Liver (tissue), 9 donors: Measurements from ENCODE around the gene IPO9. TPM values are rescaled to one million over a fixed set of nuclear protein-coding genes. Genes with fewer than 3 reads are reported as not detected.

Experiments
- DNase-seq: peaks from one replicate; pipeline ENCODE4 v3.0.0-alpha.2; 2017; ENCODE audit warnings: low spot score
- H3K27ac ChIP-seq, 2 donors: one replicate each; pipeline ENCODE4 v1.7.0; 2013; ENCODE audit warnings: inconsistent platforms in 2 of 2, low read length in 2 of 2, control low read depth in 1 of 2, low read depth in 1 of 2, mild to moderate bottlenecking in 1 of 2
- H3K27me3 ChIP-seq, 4 donors: one replicate each; pipeline versions ENCODE4 v1.6.1 to v1.7.0; 2013; ENCODE audit warnings: low read length in 3 of 4, inconsistent platforms in 1 of 4, mild to moderate bottlenecking in 1 of 4, moderate library complexity in 1 of 4; ENCODE audit not compliant: control insufficient read depth in 4 of 4, insufficient read depth in 4 of 4
- H3K36me3 ChIP-seq, 4 donors: one replicate each; pipeline versions ENCODE4 v1.6.1 to v1.7.0; 2013; ENCODE audit warnings: low read length in 3 of 4, mild to moderate bottlenecking in 3 of 4, low read depth in 1 of 4, moderate library complexity in 1 of 4; ENCODE audit not compliant: control insufficient read depth in 4 of 4, insufficient read depth in 3 of 4
- H3K4me1 ChIP-seq, 4 donors: one replicate each; pipeline versions ENCODE4 v1.6.1 to v1.7.0; 2013; ENCODE audit warnings: low read length in 3 of 4, mild to moderate bottlenecking in 3 of 4, moderate library complexity in 1 of 4; ENCODE audit not compliant: control insufficient read depth in 4 of 4, insufficient read depth in 4 of 4
- H3K4me3 ChIP-seq, 3 donors: one replicate each; pipeline versions ENCODE4 v1.6.1 to v1.7.0; 2013; ENCODE audit warnings: low read length in 3 of 3, control low read depth in 1 of 3, low read depth in 1 of 3, mild to moderate bottlenecking in 1 of 3
- H3K9ac ChIP-seq, 2 donors: one replicate each; pipeline ENCODE4 v1.7.0; 2013; ENCODE audit warnings: low read length in 2 of 2, mild to moderate bottlenecking in 2 of 2, moderate library complexity in 2 of 2, control low read depth in 1 of 2, low read depth in 1 of 2
- H3K9me3 ChIP-seq, 4 donors: one replicate each; pipeline versions ENCODE4 v1.6.1 to v1.7.0; 2013; ENCODE audit warnings: low read length in 3 of 4; ENCODE audit not compliant: control insufficient read depth in 4 of 4
- CTCF ChIP-seq: fragments of 150-350 bp; IDR thresholded peaks from 2 replicates; pipeline ENCODE4 v1.5.1; 2017; ENCODE audit warnings: improper control_type of control experiment, low read depth, low read length; ENCODE audit not compliant: missing input control
- EGR1 ChIP-seq, 2 donors: IDR thresholded peaks; 2 replicates each; pipeline ENCODE4 v1.6.1; 2016 to 2018; ENCODE audit warnings: antibody characterized with exemption in 2 of 2, low read depth in 2 of 2
- FOXA1 ChIP-seq: IDR thresholded peaks from 2 replicates; pipeline ENCODE4 v1.6.1; 2016; ENCODE audit warnings: antibody characterized with exemption
- FOXA2 ChIP-seq: IDR thresholded peaks from 2 replicates; pipeline ENCODE4 v1.6.1; 2016; ENCODE audit warnings: antibody characterized with exemption
- HNF4A ChIP-seq, 2 donors: conservative IDR thresholded peaks; 2 replicates each; pipeline ENCODE4 v1.6.1; 2016; ENCODE audit warnings: antibody characterized with exemption in 2 of 2, mild to moderate bottlenecking in 2 of 2
- JUND ChIP-seq, 2 donors: IDR thresholded peaks; 2 replicates each; pipeline ENCODE4 v1.6.1; 2016; ENCODE audit warnings: antibody characterized with exemption in 2 of 2
- RAD21 ChIP-seq, 2 donors: IDR thresholded peaks; 2 replicates each; pipeline ENCODE4 v1.6.1; 2016; ENCODE audit warnings: antibody characterized with exemption in 2 of 2, mild to moderate bottlenecking in 2 of 2
- RXRA ChIP-seq, 2 donors: IDR thresholded peaks; 2 replicates each; pipeline ENCODE4 v1.6.1; 2017 to 2018; ENCODE audit warnings: antibody characterized with exemption in 2 of 2, mild to moderate bottlenecking in 1 of 2
- YY1 ChIP-seq: IDR thresholded peaks from 2 replicates; pipeline ENCODE4 v1.6.1; 2016; ENCODE audit warnings: antibody characterized with exemption, mild to moderate bottlenecking
- WGBS: extraction: QIAGEN DNeasy Blood & Tissue Kit; methylation state at CpG from one replicate; pipeline ENCODE4 v1.1.7; 2013; 5-methylcytosine and 5-hydroxymethylcytosine counted together
- polyA plus RNA-seq, 2 donors: library from polyadenylated mRNA; stranded (reverse) in 1 of 2; unstranded in 1 of 2; fragments of 200-250 nt in 1 of 2; fragments of >200 nt in 1 of 2; fragmentation: Nextera tagmentation in 1 of 2; extraction: Ambion mirVana in 1 of 2; gene quantifications; one replicate each; pipeline versions ENCODE4 v1.2.1 to v1.2.3, GENCODE V29; 2013 to 2015
- total RNA-seq, 2 donors: library from RNA; depleted of rRNA; stranded (reverse); fragments of >200 nt; gene quantifications; one replicate each; pipeline ENCODE4 v1.2.3, GENCODE V29; 2014
- TF ChIP-seq, protein P1 (sequence below): IDR thresholded peaks from 2 replicates; pipeline ENCODE4 v1.6.1; 2016; ENCODE audit warnings: antibody characterized with exemption
- TF ChIP-seq, protein P2 (sequence below): IDR thresholded peaks from 2 replicates; pipeline ENCODE4 v1.6.1; 2016; ENCODE audit warnings: antibody characterized with exemption
- donor health status: healthy.
- donor health status: healthy.
- donor health status: healthy.
- donor health status: healthy.
- donor health status: healthy.

Gene IPO9
- total and polyA plus RNA-seq, 4 donors, result 6.6 to 22.1 (median 13.6) TPM

DNA sequence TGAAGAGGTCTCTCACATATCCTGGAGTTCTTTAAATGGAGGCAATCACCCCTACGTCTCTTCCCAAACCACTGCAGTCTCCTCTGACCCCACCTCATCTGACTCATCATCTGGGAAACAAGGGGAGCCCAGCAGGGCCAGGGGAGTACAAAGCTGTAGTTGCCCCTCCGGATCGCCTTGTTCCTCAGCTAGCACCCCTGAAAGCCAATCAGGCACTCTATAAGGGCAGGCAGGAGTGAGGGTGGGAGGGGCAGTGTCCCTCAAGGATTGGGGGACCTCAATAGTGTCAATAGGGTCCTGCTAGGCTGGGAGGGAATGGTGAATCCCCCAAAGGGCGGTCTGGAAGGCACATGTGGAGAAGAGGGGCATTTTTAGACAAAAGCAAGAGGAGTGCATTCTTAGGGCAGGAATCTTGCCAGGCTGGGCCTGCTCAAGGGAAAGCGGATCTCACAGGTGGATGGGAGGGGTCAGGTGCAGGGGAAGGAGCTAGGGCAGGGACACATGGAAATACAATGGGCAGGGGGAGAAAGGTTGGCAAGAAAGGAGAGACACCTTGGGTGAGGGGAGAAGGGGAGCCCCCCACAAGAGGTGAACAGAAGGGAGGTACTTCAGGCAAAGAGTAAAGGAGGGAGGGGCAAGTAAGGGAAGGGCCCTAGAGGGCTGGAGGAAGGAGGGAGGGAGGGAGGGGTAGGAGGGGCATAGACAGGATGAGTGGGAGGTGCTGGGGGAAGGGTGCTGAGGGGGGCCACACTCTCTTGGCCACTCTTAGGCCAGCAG is 65.6 kb downstream of the IPO9 start:
- TF ChIP-seq, protein P1, sequence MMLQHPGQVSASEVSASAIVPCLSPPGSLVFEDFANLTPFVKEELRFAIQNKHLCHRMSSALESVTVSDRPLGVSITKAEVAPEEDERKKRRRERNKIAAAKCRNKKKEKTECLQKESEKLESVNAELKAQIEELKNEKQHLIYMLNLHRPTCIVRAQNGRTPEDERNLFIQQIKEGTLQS, result no peak
- H3K4me1 ChIP-seq, result peaks cover 0 to 7% (median 4%) of the 10 kb centered on the region in 4 donors
- WGBS, result 90% methylated on average over 5 of the region's 5 CpGs
- H3K4me3 ChIP-seq, result no peak overlapping the region
- H3K27ac ChIP-seq, result no peak overlapping the region
- H3K36me3 ChIP-seq, result no peaks in the 10 kb centered on the region
- H3K9me3 ChIP-seq, result no peaks in the 10 kb centered on the region
- no peaks in the 10 kb centered on the region for H3K27me3 ChIP-seq
- DNase-seq, result no peak
- no peak overlapping the region for H3K9ac ChIP-seq

- Histone ChIP-seq H3K4me1 (peaks cover 0 to 7% (median 3%) of the 10 kb centered on the region in 4 donors), H3K9me3 (no peaks in the 10 kb centered on the region), H3K27me3 (no peaks in the 10 kb centered on the region), H3K27ac (no peak overlapping the region), H3K4me3 (no peak overlapping the region), H3K36me3 (no peaks in the 10 kb centered on the region), H3K9ac (no peak overlapping the region)
- no peak for TF ChIP-seq YY1
- TF ChIP-seq FOXA1, result no peak
- no peak for TF ChIP-seq HNF4A (conservative IDR thresholded peaks at IDR 0.05)
- TF ChIP-seq RXRA (IDR thresholded peaks at IDR 0.05), result no peak
- TF ChIP-seq, protein P2, sequence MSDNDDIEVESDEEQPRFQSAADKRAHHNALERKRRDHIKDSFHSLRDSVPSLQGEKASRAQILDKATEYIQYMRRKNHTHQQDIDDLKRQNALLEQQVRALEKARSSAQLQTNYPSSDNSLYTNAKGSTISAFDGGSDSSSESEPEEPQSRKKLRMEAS, result no peak
- no peak for TF ChIP-seq FOXA2
- DNase-seq, result no peak
- 83% methylated on average over 7 of the region's 7 CpGs for WGBS
These were observed 66.2 kb downstream of the IPO9 start for GRCh38 chr1:201895120-201895665.

- Histone ChIP-seq H3K36me3 (no peaks in the 10 kb centered on the region), H3K9ac (no peak overlapping the region), H3K9me3 (no peaks in the 10 kb centered on the region), H3K4me1 (peaks cover 0 to 7% (median 3%) of the 10 kb centered on the region in 4 donors), H3K4me3 (no peak overlapping the region), H3K27me3 (no peaks in the 10 kb centered on the region), H3K27ac (no peak overlapping the region)
- TF ChIP-seq EGR1 (IDR thresholded peaks at IDR 0.05; ENCODE audit: low read depth in 2 of 2), result no peak
- TF ChIP-seq JUND (IDR thresholded peaks at IDR 0.05), result peak; percentile 93 to 95
- peak; percentile 86 for TF ChIP-seq CTCF
- TF ChIP-seq RAD21 (IDR thresholded peaks at IDR 0.05), result peak; percentile 96 to 99
- TF ChIP-seq, protein P1, result peak; percentile 94
- peak; percentile 85 for DNase-seq
- WGBS, result 12% methylated on average over 10 of the region's 10 CpGs
These were observed 67.2 kb downstream of the IPO9 start for GRCh38 chr1:201895913-201896807.
